Calu3 (cell line): ENCODE measurements around the gene CNOT6. TPM values are rescaled to one million over a fixed set of nuclear protein-coding genes. Genes with fewer than 3 reads are reported as not detected.

Experiments
- BruUV-seq: library from RNA; stranded (reverse); fragments of 400-500 nt; replicated peaks from 2 replicates; lab custom pipeline; 2021; lab: Mats Ljungman, UMichigan
- CTCF ChIA-PET: fragments of 300-600 bp; sonication (Branson Sonifier 250); formaldehyde crosslinking; loops from one replicate; lab custom pipeline; 2022; ENCODE audit warnings: antibody characterized with exemption; lab: Charles Lee
- DNase-seq: peaks from one replicate; pipeline ENCODE4 v3.0.0; 2022
- H3K27ac Mint-ChIP-seq: one replicate; pipeline ENCODE4 v1.8.0; 2022; ENCODE audit warnings: mixed read lengths; ENCODE audit not compliant: unreplicated experiment
- H3K27me3 Mint-ChIP-seq: one replicate; pipeline ENCODE4 v1.8.0; 2022; ENCODE audit warnings: mixed read lengths; ENCODE audit not compliant: unreplicated experiment
- H3K36me3 Mint-ChIP-seq: one replicate; pipeline ENCODE4 v1.8.0; 2022; ENCODE audit warnings: mild to moderate bottlenecking, moderate library complexity, mixed read lengths; ENCODE audit not compliant: insufficient read depth, unreplicated experiment
- H3K4me1 Mint-ChIP-seq: one replicate; pipeline ENCODE4 v1.8.0; 2022; ENCODE audit warnings: mild to moderate bottlenecking, low read depth, mixed read lengths; ENCODE audit not compliant: unreplicated experiment
- H3K4me3 Mint-ChIP-seq: one replicate; pipeline ENCODE4 v1.8.0; 2022; ENCODE audit warnings: mild to moderate bottlenecking, low read depth, moderate library complexity, mixed read lengths; ENCODE audit not compliant: unreplicated experiment
- H3K9me3 Mint-ChIP-seq: one replicate; pipeline ENCODE4 v1.8.0; 2022; ENCODE audit warnings: low read depth, mixed read lengths; ENCODE audit not compliant: unreplicated experiment
- intact Hi-C: fragments of 100-400 bp; cut with micrococcal nuclease; formaldehyde crosslinking; loops from one replicate; pipeline ENCODE4 v1.10.0; 2022; ENCODE audit not compliant: unreplicated experiment
- total RNA-seq: library from RNA; stranded (reverse); gene quantifications from 2 replicates; pipeline ENCODE4 v1.2.3, GENCODE V29; 2022
- TF ChIP-seq, protein P1 (sequence below): fragments of 200-600 bp; IDR thresholded peaks from one replicate; pipeline ENCODE4 v1.8.0; 2022; ENCODE audit warnings: antibody characterized with exemption; ENCODE audit not compliant: unreplicated experiment

CNOT6 gene
- total RNA-seq, 1 experiment from 2014 or later, result 57.1 TPM

DNA sequence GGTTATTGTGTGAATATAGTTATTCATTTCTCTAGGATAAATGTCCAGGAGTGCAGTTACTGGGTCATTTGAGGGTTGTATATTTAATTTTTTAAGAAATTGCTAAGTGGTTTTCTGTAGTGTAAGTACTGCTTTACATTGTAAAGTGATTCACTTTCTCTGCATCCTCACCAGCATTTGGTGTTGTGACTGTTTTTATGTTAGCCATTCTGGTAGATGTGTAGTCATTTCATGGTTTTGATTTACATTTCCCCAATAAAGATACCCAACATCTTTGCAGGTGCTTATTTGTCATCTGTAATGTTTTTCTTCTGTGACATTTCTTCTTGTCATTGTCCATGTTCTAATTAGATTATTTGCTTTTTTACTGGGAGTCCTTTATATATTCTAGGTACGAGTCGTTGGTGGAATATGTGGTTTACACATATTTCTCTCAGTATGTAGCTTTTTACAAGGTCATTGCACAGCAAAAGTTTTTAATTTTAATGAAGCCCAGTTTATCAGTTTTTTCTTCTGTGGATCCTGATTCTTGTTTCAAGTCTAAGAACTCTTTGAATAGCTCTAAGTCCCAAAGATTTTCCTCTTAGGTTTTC is 63.1 kb downstream of the CNOT6 start:
- no peak overlapping the region for H3K27ac Mint-ChIP-seq
- H3K4me1 Mint-ChIP-seq, result no peaks in the 10 kb centered on the region
- no peak for DNase-seq

DNA sequence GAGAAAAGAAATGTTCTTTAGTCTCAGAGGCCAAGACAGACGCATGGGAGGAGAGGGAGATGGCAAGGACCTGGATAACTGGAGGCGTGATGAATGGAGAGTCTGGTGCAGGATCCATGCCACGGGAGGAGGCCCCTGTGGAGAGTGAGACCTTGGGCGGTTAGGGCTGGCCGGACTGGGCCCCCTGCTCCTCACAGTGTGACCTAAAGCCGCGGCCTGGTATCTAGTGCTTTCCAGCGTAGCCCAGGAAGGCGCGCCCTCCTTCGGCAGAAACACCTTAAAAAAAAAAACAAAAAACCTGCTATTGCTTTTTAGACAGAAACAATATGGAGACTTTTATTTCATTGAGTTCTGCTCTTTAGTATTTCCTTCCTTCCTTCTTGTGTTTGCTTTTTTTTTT is 64.1 kb downstream of the CNOT6 start:
- no peaks in the 10 kb centered on the region for H3K27me3 Mint-ChIP-seq
- CTCF ChIA-PET, result interaction anchor here (0.6 kb wide), 1 partner anchor 10 kb away, joined by 9 read pairs; no protein-coding TSS in a partner anchor
- no peak for DNase-seq
- no peak overlapping the region for H3K4me3 Mint-ChIP-seq
- TF ChIP-seq, protein P1, sequence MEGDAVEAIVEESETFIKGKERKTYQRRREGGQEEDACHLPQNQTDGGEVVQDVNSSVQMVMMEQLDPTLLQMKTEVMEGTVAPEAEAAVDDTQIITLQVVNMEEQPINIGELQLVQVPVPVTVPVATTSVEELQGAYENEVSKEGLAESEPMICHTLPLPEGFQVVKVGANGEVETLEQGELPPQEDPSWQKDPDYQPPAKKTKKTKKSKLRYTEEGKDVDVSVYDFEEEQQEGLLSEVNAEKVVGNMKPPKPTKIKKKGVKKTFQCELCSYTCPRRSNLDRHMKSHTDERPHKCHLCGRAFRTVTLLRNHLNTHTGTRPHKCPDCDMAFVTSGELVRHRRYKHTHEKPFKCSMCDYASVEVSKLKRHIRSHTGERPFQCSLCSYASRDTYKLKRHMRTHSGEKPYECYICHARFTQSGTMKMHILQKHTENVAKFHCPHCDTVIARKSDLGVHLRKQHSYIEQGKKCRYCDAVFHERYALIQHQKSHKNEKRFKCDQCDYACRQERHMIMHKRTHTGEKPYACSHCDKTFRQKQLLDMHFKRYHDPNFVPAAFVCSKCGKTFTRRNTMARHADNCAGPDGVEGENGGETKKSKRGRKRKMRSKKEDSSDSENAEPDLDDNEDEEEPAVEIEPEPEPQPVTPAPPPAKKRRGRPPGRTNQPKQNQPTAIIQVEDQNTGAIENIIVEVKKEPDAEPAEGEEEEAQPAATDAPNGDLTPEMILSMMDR, result no peak
- H3K36me3 Mint-ChIP-seq, result no peaks in the 10 kb centered on the region
- no peaks in the 10 kb centered on the region for H3K9me3 Mint-ChIP-seq
- H3K4me1 Mint-ChIP-seq, result no peaks in the 10 kb centered on the region
- H3K27ac Mint-ChIP-seq, result no peak overlapping the region
- BruUV-seq, result no TSS peak
- intact Hi-C loops, result no loop called here

More for the DNA sequence above, 63.1 kb downstream of the CNOT6 start:
- CTCF ChIA-PET, result no interaction called here
- H3K27me3 Mint-ChIP-seq, result no peaks in the 10 kb centered on the region
- H3K9me3 Mint-ChIP-seq, result no peaks in the 10 kb centered on the region
- peaks cover 5% of the 10 kb centered on the region for H3K36me3 Mint-ChIP-seq
- BruUV-seq, result no TSS peak
- H3K4me3 Mint-ChIP-seq, result no peak overlapping the region
- intact Hi-C loops, result loop anchor here (1.0 kb wide), 1 partner anchor 33 kb away; no protein-coding TSS in a partner anchor
- TF ChIP-seq, protein P1, result no peak

DNA sequence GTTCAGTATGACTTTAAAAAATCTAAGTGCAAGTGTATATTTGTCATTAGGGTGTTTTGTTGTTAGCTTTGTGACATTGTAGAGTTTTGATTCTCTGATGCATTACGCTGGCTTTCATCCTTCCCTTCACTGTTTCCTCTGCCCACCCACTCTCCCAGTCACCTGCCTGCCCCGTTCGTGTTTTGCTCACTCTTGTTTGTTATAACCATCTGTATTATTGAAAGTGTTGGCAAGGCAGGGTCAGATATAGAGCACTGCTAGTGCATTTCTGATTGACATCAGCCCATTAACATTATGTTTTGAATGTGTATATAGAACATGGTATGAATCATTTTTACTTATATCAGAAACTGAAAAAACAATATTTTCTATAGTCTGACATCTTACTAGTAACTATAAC is 69.8 kb downstream of the CNOT6 start:
- Mint-ChIP-seq H3K27ac (no peak overlapping the region), H3K4me1 (no peaks in the 10 kb centered on the region), H3K27me3 (no peaks in the 10 kb centered on the region), H3K36me3 (peaks cover 19% of the 10 kb centered on the region), H3K4me3 (no peak overlapping the region), H3K9me3 (no peaks in the 10 kb centered on the region)
- TF ChIP-seq, protein P1, result no peak
- intact Hi-C loops, result loop anchor here (5.0 kb wide), 1 partner anchor 52 kb away; no protein-coding TSS in a partner anchor
- no TSS peak for BruUV-seq
- no peak for DNase-seq
- CTCF ChIA-PET, result no interaction called here

DNA sequence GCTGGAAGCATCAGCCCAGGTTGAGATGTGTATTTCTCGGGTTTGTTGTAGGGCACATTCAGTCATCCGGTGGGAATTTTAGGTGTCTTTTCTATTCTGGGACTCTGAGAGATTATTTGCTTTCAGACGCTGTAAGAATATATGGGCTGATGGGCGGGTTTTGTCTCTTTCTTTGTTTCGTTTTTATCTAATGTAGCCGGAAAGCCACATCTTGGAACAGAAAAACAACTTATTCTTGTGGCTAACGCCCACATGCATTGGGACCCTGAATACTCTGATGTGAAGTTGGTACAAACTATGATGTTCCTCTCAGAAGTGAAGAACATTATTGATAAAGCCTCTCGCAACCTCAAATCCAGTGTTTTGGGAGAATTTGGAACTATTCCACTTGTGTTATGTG is 74.7 kb downstream of the CNOT6 start:
- H3K4me3 Mint-ChIP-seq, result no peak overlapping the region
- H3K4me1 Mint-ChIP-seq, result no peaks in the 10 kb centered on the region
- no peak overlapping the region for H3K27ac Mint-ChIP-seq
- no peak for DNase-seq
- TF ChIP-seq, protein P1, result no peak
- no peaks in the 10 kb centered on the region for H3K27me3 Mint-ChIP-seq
- no TSS peak for BruUV-seq
- CTCF ChIA-PET, result no interaction called here
- no peaks in the 10 kb centered on the region for H3K9me3 Mint-ChIP-seq
- intact Hi-C loops, result no loop called here
- H3K36me3 Mint-ChIP-seq, result peaks cover 24% of the 10 kb centered on the region
